Adrenal gland (tissue), 12 donors: ENCODE data around the gene EZH1. TPM values are rescaled to one million over a fixed set of nuclear protein-coding genes. Genes with fewer than 3 reads are reported as not detected.

Source experiments
- DNase-seq, 7 donors: peaks; one replicate each; pipeline ENCODE4 v3.0.0-alpha.2; 2019 to 2020
- H3K27ac ChIP-seq, 5 donors: fragments of 200-600 bp; sonication (generic) in 4 of 5; 1 replicate in 3 of 5; 2 replicates in 2 of 5; pipeline versions ENCODE4 v1.5.1 to v1.8.0; 2016 to 2020; ENCODE audit warnings: mild to moderate bottlenecking in 1 of 5
- H3K27me3 ChIP-seq: fragments of 200-600 bp; 2 replicates; pipeline ENCODE4 v1.8.0; 2021
- H3K36me3 ChIP-seq, 2 donors: fragments of 200-600 bp; replicated peaks in 1 of 2; 1 replicate in 1 of 2; 2 replicates in 1 of 2; pipeline versions ENCODE4 v1.5.1 to v1.8.0; 2018 to 2022
- H3K4me1 ChIP-seq, 2 donors: fragments of 200-600 bp; replicated peaks in 1 of 2; 1 replicate in 1 of 2; 2 replicates in 1 of 2; pipeline versions ENCODE4 v1.5.1 to v1.8.0; 2018 to 2021
- H3K4me3 ChIP-seq, 4 donors: fragments of 200-600 bp; sonication (generic) in 3 of 4; one replicate each; pipeline ENCODE4 v1.5.1; 2016 to 2018
- H3K9me3 ChIP-seq, 3 donors: fragments of 200-600 bp; sonication (generic) in 1 of 3; replicated peaks in 1 of 3; 1 replicate in 2 of 3; 2 replicates in 1 of 3; pipeline versions ENCODE4 v1.5.1 to v1.8.0; 2016 to 2021
- POLR2A ChIP-seq, 2 donors: fragments of 450-650 bp; IDR thresholded peaks; one replicate each; pipeline ENCODE4 v1.6.1; 2017; ENCODE audit warnings: antibody characterized with exemption in 2 of 2, mild to moderate bottlenecking in 2 of 2, moderate library complexity in 1 of 2
- WGBS, 4 donors: extraction: QIAGEN DNeasy Blood & Tissue Kit in 2 of 4; methylation state at CpG; one replicate each; pipeline versions ENCODE4 v1.1.5 to v1.1.7; 2013 to 2017; 5-methylcytosine and 5-hydroxymethylcytosine counted together
- intact Hi-C, 2 donors: fragments of 100-400 bp; cut with DNase I; formaldehyde crosslinking; loops; one replicate each; pipeline versions ENCODE4 v1.14.1 to v1.15.0; 2022 to 2023
- polyA plus RNA-seq, 3 donors: library from polyadenylated mRNA; stranded (reverse); fragments of 200-250 nt in 2 of 3; fragments of 350-450 nt in 1 of 3; fragmentation: Illumina TruSeq in 1 of 3; extraction: RNeasy Lipid Tissue Mini Kit (QIAGEN cat#74804) in 1 of 3; gene quantifications; one replicate each; pipeline ENCODE4 v1.2.3, GENCODE V29; 2013 to 2014
- total RNA-seq, 9 donors: library from RNA; depleted of rRNA in 4 of 9; stranded (reverse); fragments of >200 nt in 4 of 9; fragments of 120-200 nt in 1 of 9; fragmentation: NEBNext Ultra II Directional in 1 of 9; extraction: Animal tissue kit (Norgen Biotek cat#: 25700) in 1 of 9; gene quantifications; one replicate each; pipeline versions ENCODE4 v1.1.0 to v1.2.4, GENCODE V29; 2013 to 2023
- TF ChIP-seq, protein P1 (sequence below), 6 experiments: fragments of 450-650 bp in 4 of 6; fragments of 200-600 bp in 2 of 6; sonication (generic) in 1 of 6; IDR thresholded peaks; 1 replicate in 5 of 6; 2 replicates in 1 of 6; pipeline versions ENCODE4 v1.5.1 to v1.8.0; 2016 to 2021; ENCODE audit warnings: antibody characterized with exemption in 6 of 6, mild to moderate bottlenecking in 2 of 6, moderate library complexity in 1 of 6
- donor health status: healthy with polysubstance abuse.
- donor health status: Bipolar disorder and iron deficiency.
- donor health status: DM: yes; HTN: yes; CAD: no.
- donor health status: DM: no; HTN: no; CAD: no.
- donor health status: DM: no; HTN: no; CAD: no.
- donor health status: DM: yes; HTN: yes; CAD: no.

The EZH1 gene
- total and polyA plus RNA-seq, 12 donors = 17.6 to 49.1 (median 29.5) TPM

DNA sequence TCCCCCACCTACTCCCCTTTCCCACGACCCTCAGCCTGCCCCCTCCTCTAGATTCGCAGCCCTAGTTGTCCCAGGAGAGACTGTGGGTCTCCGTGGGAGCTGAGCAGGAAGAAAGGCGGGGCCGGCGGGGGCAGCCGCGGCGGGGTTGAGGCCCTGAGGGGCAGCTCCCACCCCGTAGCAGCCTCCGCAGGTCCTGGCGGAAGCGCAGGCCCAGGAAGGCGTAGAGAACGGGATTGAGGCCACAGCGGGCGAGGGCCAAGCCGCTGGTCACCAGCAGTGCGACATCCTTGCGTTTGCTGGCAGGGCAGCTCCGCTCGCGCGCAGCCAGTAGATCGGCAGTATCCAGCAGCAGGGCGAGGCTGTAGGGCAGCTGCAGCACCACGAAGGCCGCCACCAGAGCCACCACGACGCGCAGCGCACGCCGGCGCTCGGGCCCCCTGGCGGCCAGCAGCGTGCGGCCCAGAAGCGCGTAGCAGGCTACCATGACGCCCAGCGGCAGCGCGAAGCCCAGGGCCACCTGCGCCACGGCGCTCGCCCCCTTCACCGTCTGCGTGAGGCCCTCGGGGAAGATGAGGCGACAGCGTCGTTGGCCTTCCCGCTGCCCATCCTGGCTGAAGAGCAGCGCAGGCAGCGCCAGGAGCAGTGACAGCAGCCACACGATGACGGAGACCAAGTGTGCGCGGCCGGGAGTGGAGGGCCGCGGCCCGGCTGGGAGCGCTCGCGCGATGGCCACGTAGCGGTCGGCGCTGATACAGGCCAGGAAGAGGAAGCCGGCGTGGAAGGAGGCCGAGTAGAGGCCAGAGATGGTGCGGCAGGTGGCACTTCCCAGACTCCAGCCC, 65.1 kb downstream of the EZH1 start:
- Histone ChIP-seq H3K4me1 (peaks cover 40 to 70% of the 10 kb centered on the region in 2 donors), H3K9me3 (no peaks in the 10 kb centered on the region), H3K4me3 (peak overlapping the region in 1 of 4 donors; percentile 95), H3K27ac (peak overlapping the region; percentile 80 to 96 (median 91)), H3K27me3 (no peaks in the 10 kb centered on the region), H3K36me3 (no peaks in the 10 kb centered on the region)
- WGBS, 4 donors = 5 to 11% (median 6%) methylated on average over 8 to 78 of the region's 78 CpGs
- intact Hi-C loops = loop anchor here (5.0 to 10.0 kb wide), 3 partner anchors 72 to 97 kb away; partner anchors contain the start of genes RETREG3 (in 1 of the 2) and TUBG1 (in 1 of the 2)
- peak; percentile 40 to 60 for TF ChIP-seq POLR2A (IDR thresholded peaks at IDR 0.05)
- TF ChIP-seq, protein P1, sequence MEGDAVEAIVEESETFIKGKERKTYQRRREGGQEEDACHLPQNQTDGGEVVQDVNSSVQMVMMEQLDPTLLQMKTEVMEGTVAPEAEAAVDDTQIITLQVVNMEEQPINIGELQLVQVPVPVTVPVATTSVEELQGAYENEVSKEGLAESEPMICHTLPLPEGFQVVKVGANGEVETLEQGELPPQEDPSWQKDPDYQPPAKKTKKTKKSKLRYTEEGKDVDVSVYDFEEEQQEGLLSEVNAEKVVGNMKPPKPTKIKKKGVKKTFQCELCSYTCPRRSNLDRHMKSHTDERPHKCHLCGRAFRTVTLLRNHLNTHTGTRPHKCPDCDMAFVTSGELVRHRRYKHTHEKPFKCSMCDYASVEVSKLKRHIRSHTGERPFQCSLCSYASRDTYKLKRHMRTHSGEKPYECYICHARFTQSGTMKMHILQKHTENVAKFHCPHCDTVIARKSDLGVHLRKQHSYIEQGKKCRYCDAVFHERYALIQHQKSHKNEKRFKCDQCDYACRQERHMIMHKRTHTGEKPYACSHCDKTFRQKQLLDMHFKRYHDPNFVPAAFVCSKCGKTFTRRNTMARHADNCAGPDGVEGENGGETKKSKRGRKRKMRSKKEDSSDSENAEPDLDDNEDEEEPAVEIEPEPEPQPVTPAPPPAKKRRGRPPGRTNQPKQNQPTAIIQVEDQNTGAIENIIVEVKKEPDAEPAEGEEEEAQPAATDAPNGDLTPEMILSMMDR (IDR thresholded peaks at IDR 0.05) = peak; percentile 62 to 98 (median 86)
- DNase-seq = peak; percentile 79 to 91 (median 86)

DNA sequence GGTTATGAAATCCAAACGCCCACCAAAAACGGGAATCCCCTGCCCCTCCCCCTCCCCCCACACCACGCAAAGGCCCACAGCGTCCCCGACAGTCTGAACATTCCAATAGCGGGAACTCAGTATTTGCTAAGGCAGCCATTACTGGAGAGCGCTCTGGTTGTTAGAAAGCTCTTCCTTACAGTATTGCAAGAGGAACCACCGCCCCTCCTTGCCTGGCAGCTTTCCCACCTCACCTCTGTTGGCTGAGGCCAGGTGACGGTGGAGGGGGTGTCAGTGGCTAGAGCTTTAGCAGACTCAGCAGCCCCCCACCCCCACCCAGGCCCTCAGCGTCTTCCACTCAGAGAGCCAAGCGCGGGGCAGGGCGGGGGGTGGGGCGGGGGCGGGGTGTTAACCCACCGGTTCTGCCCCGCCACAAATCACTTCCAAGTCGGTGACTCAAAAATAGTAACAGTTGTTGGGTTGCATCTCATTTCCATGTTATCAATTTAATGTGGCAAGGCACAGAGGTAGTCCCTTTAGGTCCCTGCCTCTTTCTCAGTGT, 65.8 kb downstream of the EZH1 start:
- H3K9me3 ChIP-seq = no peaks in the 10 kb centered on the region
- no peak for TF ChIP-seq POLR2A (IDR thresholded peaks at IDR 0.05)
- TF ChIP-seq, protein P1 (IDR thresholded peaks at IDR 0.05) = no peak
- intact Hi-C loops = loop anchor here in 1 of 2 donors (10.0 kb wide), 1 partner anchor 94 kb away; no protein-coding TSS in a partner anchor
- H3K27ac ChIP-seq = peak overlapping the region; percentile 80 to 96 (median 91)
- peak overlapping the region in 2 of 4 donors; percentile 49 to 95 for H3K4me3 ChIP-seq
- peak in 5 of 7 donors; percentile 36 to 81 (median 57) for DNase-seq
- no peaks in the 10 kb centered on the region for H3K36me3 ChIP-seq
- H3K4me1 ChIP-seq = peaks cover 47 to 77% of the 10 kb centered on the region in 2 donors
- no peaks in the 10 kb centered on the region for H3K27me3 ChIP-seq
- WGBS, 4 donors = 15 to 26% (median 21%) methylated on average over 10 to 18 of the region's 18 CpGs

DNA sequence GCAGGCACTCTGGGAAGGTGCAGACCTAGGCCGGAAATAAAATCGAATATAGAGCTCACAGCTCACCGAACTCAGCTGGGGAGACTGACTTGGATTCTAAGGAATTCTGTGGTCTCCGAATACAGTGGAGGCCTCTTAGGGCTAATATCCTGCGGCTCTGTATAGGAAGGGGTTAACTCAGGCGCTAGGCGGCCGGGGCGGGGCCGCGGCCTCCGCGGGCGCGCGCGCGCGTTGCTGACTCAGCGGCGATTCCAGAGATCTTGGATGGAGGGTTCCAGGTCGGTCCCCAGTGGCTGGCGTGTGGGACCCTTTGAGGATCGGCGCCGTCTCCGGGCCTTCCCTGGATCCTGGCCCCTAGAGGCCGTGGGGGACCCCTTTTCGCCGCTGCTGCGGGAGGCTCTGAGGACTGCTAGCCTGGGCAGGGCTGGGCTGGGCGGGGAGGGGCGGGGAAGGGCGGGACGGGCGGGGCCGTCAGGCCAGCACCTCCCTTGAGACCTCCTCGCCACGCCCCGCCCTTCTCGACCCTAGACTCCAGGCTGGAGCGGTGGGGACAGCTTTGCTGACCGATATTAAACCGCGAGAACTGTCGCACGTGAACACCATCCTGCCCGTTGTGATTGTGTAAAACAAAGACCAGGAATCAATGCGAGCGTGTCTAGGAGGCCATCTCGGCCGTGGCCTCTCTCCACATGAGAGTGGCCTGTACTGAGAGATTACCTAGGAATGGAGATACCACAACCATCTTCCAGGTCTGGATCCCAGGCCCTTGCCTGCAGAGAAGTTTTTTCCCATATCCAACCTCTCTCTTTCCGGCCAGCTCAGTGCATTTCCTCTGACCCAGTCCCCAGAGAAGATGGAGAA, 66.7 kb downstream of the EZH1 start:
- peak; percentile 15 to 61 for TF ChIP-seq POLR2A (IDR thresholded peaks at IDR 0.05)
- TF ChIP-seq, protein P1 (IDR thresholded peaks at IDR 0.05) = no peak
- Histone ChIP-seq H3K9me3 (no peaks in the 10 kb centered on the region), H3K36me3 (peaks cover 0 to 5% of the 10 kb centered on the region in 2 donors), H3K4me1 (peaks cover 53 to 79% of the 10 kb centered on the region in 2 donors), H3K27ac (peak overlapping the region; percentile 84 to 96 (median 91)), H3K4me3 (peak overlapping the region in 3 of 4 donors; percentile 30 to 95 (median 49)), H3K27me3 (no peaks in the 10 kb centered on the region)
- intact Hi-C loops = loop anchor here in 1 of 2 donors (10.0 kb wide), 1 partner anchor 93 kb away; no protein-coding TSS in a partner anchor
- 0 to 2% (median 1%) methylated on average over 6 to 53 of the region's 53 CpGs for WGBS, 4 donors
- peak; percentile 88 to 95 (median 91) for DNase-seq
